Superior temporal gyrus (tissue), 1 donor: ENCODE results near the gene C19orf81.

Experiments
- DNase-seq: peaks from one replicate; pipeline ENCODE4 v3.0.0-alpha.2; 2016; ENCODE audit errors: extremely low spot score

Gene C19orf81

GRCh38 chr19:50658441-50659317, 9.4 kb downstream of the C19orf81 start:
- peak; percentile 82 for DNase-seq

GRCh38 chr19:50659318-50660087, 10.3 kb downstream of the C19orf81 start:
- no peak for DNase-seq

GRCh38 chr19:50660088-50660366, 10.8 kb downstream of the C19orf81 start:
- DNase-seq = no peak

GRCh38 chr19:50661023-50661422, 11.8 kb downstream of the C19orf81 start:
- DNase-seq = no peak

GRCh38 chr19:50661766-50662650, 12.8 kb downstream of the C19orf81 start:
- DNase-seq = no peak

- no peak for DNase-seq
These were observed 13.6 kb downstream of the C19orf81 start for GRCh38 chr19:50662651-50663481.

- no peak for DNase-seq
These were observed 14.2 kb downstream of the C19orf81 start for GRCh38 chr19:50663482-50663790.

- no peak for DNase-seq
These were observed 15.0 kb downstream of the C19orf81 start for GRCh38 chr19:50664204-50664603.

GRCh38 chr19:50666346-50667176, 17.3 kb downstream of the C19orf81 start:
- DNase-seq = no peak

GRCh38 chr19:50667177-50667758, 18.0 kb downstream of the C19orf81 start:
- no peak for DNase-seq

GRCh38 chr19:50667759-50668231, 18.6 kb downstream of the C19orf81 start:
- DNase-seq = no peak

- DNase-seq = no peak
These were observed 19.2 kb downstream of the C19orf81 start for GRCh38 chr19:50668416-50668815.

GRCh38 chr19:50668879-50669278, 19.6 kb downstream of the C19orf81 start:
- no peak for DNase-seq

GRCh38 chr19:50669302-50670101, 20.3 kb downstream of the C19orf81 start:
- DNase-seq = peak; percentile 77

GRCh38 chr19:50670102-50670380, 20.8 kb downstream of the C19orf81 start:
- DNase-seq = no peak

GRCh38 chr19:50673118-50673517, 23.9 kb downstream of the C19orf81 start:
- no peak for DNase-seq

GRCh38 chr19:50676625-50677197, 27.5 kb downstream of the C19orf81 start:
- DNase-seq = no peak

GRCh38 chr19:50677636-50678035, 28.4 kb downstream of the C19orf81 start:
- no peak for DNase-seq

GRCh38 chr19:50678323-50678722, 29.1 kb downstream of the C19orf81 start:
- no peak for DNase-seq
